Uterus (tissue), 4 donors: ENCODE results near the gene FXN. TPM values are rescaled to one million over a fixed set of nuclear protein-coding genes. Genes with fewer than 3 reads are reported as not detected.
A peak's percentile ranks its signal among the peaks of the same experiment; 100 is the strongest.

Experiments
- DNase-seq, 2 donors: peaks; one replicate each; pipeline ENCODE4 v3.0.0-alpha.2; 2019 to 2020
- H3K27ac ChIP-seq, 2 donors: fragments of 200-600 bp; sonication (generic); 1 replicate in 1 of 2; 2 replicates in 1 of 2; pipeline ENCODE4 v1.5.1; 2016 to 2018
- H3K27me3 ChIP-seq, 2 donors: fragments of 200-600 bp; sonication (generic); one replicate each; pipeline ENCODE4 v1.5.1; 2018 to 2019; ENCODE audit warnings: control low read depth in 1 of 2
- H3K36me3 ChIP-seq, 2 donors: fragments of 200-600 bp; sonication (generic); one replicate each; pipeline ENCODE4 v1.5.1; 2019; ENCODE audit warnings: control low read depth in 1 of 2
- H3K4me1 ChIP-seq, 2 donors: fragments of 200-600 bp; sonication (generic); one replicate each; pipeline ENCODE4 v1.5.1; 2018 to 2019; ENCODE audit warnings: control low read depth in 1 of 2
- H3K4me3 ChIP-seq, 2 donors: fragments of 200-600 bp; sonication (generic); 1 replicate in 1 of 2; 2 replicates in 1 of 2; pipeline ENCODE4 v1.5.1; 2018 to 2019; ENCODE audit warnings: mild to moderate bottlenecking in 1 of 2
- H3K9me3 ChIP-seq, 2 donors: fragments of 200-600 bp; sonication (generic); one replicate each; pipeline ENCODE4 v1.5.1; 2019; ENCODE audit warnings: control low read depth in 1 of 2
- POLR2A ChIP-seq, 2 donors: fragments of 450-650 bp; IDR thresholded peaks; one replicate each; pipeline ENCODE4 v1.6.1; 2016; ENCODE audit warnings: antibody characterized with exemption in 2 of 2, mild to moderate bottlenecking in 1 of 2, moderate library complexity in 1 of 2
- intact Hi-C: fragments of 100-400 bp; cut with DNase I; formaldehyde crosslinking; loops from one replicate; pipeline ENCODE4 v1.15.1; 2023; ENCODE audit warnings: low total_unique reads
- total RNA-seq, 4 donors: library from RNA; depleted of rRNA in 3 of 4; stranded (reverse); fragments of >200 nt in 3 of 4; gene quantifications; one replicate each; pipeline versions ENCODE4 v1.1.0 to v1.2.4, GENCODE V29; 2014 to 2023
- TF ChIP-seq, protein P1 (sequence below), 4 experiments: fragments of 200-600 bp in 2 of 4; fragments of 450-650 bp in 2 of 4; sonication (generic) in 2 of 4; IDR thresholded peaks; one replicate each; pipeline ENCODE4 v1.5.1; 2016 to 2019; ENCODE audit warnings: antibody characterized with exemption in 4 of 4, mild to moderate bottlenecking in 2 of 4, moderate library complexity in 1 of 4
- donor health status: DM: yes; HTN: yes; CAD: no.

FXN gene
- total RNA-seq, 4 donors from 2014 or later: 5.9 to 20.3 (median 18.5) TPM

DNA sequence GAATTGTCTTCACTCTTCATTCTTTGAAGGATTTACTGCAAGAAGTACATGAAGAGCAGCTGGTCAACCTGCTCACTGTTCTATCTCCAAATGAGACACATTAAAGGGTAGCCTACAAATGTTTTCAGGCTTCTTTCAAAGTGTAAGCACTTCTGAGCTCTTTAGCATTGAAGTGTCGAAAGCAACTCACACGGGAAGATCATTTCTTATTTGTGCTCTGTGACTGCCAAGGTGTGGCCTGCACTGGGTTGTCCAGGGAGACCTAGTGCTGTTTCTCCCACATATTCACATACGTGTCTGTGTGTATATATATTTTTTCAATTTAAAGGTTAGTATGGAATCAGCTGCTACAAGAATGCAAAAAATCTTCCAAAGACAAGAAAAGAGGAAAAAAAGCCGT lies 37.6 kb downstream of the FXN start:
- H3K4me1 ChIP-seq: no peaks in the 10 kb centered on the region
- no peak overlapping the region for H3K27ac ChIP-seq
- H3K9me3 ChIP-seq: no peaks in the 10 kb centered on the region
- H3K36me3 ChIP-seq: no peaks in the 10 kb centered on the region
- H3K27me3 ChIP-seq: no peaks in the 10 kb centered on the region
- no peak overlapping the region for H3K4me3 ChIP-seq
- TF ChIP-seq, protein P1, sequence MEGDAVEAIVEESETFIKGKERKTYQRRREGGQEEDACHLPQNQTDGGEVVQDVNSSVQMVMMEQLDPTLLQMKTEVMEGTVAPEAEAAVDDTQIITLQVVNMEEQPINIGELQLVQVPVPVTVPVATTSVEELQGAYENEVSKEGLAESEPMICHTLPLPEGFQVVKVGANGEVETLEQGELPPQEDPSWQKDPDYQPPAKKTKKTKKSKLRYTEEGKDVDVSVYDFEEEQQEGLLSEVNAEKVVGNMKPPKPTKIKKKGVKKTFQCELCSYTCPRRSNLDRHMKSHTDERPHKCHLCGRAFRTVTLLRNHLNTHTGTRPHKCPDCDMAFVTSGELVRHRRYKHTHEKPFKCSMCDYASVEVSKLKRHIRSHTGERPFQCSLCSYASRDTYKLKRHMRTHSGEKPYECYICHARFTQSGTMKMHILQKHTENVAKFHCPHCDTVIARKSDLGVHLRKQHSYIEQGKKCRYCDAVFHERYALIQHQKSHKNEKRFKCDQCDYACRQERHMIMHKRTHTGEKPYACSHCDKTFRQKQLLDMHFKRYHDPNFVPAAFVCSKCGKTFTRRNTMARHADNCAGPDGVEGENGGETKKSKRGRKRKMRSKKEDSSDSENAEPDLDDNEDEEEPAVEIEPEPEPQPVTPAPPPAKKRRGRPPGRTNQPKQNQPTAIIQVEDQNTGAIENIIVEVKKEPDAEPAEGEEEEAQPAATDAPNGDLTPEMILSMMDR (IDR thresholded peaks at IDR 0.05): no peak
- TF ChIP-seq POLR2A (IDR thresholded peaks at IDR 0.05): no peak
- intact Hi-C loops: no loop called here
- DNase-seq: no peak

DNA sequence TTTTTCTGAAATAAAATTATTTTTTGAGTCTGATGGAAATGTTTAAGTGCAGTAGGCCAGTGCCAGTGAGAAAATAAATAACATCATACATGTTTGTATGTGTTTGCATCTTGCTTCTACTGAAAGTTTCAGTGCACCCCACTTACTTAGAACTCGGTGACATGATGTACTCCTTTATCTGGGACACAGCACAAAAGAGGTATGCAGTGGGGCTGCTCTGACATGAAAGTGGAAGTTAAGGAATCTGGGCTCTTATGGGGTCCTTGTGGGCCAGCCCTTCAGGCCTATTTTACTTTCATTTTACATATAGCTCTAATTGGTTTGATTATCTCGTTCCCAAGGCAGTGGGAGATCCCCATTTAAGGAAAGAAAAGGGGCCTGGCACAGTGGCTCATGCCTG lies 39.2 kb downstream of the FXN start:
- intact Hi-C loops: no loop called here
- Histone ChIP-seq H3K4me1 (no peaks in the 10 kb centered on the region), H3K27ac (no peak overlapping the region), H3K9me3 (no peaks in the 10 kb centered on the region), H3K4me3 (no peak overlapping the region), H3K27me3 (no peaks in the 10 kb centered on the region), H3K36me3 (no peaks in the 10 kb centered on the region)
- TF ChIP-seq, protein P1 (IDR thresholded peaks at IDR 0.05): no peak
- no peak for TF ChIP-seq POLR2A (IDR thresholded peaks at IDR 0.05)
- DNase-seq: no peak

DNA sequence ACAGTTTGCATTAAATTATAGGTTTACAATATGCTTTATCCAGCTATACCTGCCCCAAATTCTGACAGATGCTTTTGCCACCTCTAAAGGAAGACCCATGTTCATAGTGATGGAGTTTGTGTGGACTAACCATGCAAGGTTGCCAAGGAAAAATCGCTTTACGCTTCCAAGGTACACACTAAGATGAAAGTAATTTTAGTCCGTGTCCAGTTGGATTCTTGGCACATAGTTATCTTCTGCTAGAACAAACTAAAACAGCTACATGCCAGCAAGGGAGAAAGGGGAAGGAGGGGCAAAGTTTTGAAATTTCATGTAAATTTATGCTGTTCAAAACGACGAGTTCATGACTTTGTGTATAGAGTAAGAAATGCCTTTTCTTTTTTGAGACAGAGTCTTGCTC lies 41.0 kb downstream of the FXN start:
- H3K27ac ChIP-seq: no peak overlapping the region
- no peak overlapping the region for H3K4me3 ChIP-seq
- H3K9me3 ChIP-seq: no peaks in the 10 kb centered on the region
- intact Hi-C loops: no loop called here
- TF ChIP-seq, protein P1 (IDR thresholded peaks at IDR 0.05): no peak
- H3K27me3 ChIP-seq: no peaks in the 10 kb centered on the region
- H3K36me3 ChIP-seq: no peaks in the 10 kb centered on the region
- no peak for DNase-seq
- no peaks in the 10 kb centered on the region for H3K4me1 ChIP-seq

DNA sequence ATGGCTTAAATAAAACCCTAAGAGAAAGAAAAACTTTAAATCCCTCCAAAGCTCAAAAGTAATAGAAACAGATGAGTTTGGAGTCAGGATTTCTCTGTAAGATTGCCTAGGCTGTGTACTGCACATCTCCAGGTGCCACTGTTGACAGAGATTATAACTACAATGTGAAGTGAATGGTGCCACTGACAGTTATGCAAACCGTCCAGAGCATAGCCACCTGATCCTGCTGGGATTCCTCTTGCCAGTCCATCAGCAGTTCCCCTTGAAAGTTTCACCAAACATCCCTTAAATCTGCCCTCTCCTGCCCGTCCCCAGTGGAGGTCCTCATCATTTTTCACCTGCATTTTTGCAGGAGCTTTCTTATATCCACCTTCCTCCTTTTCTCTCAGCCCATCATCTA lies 42.5 kb downstream of the FXN start:
- Histone ChIP-seq H3K36me3 (no peaks in the 10 kb centered on the region), H3K9me3 (no peaks in the 10 kb centered on the region), H3K4me3 (no peak overlapping the region), H3K4me1 (no peaks in the 10 kb centered on the region), H3K27ac (no peak overlapping the region), H3K27me3 (no peaks in the 10 kb centered on the region)
- TF ChIP-seq, protein P1 (IDR thresholded peaks at IDR 0.05): no peak
- TF ChIP-seq POLR2A (IDR thresholded peaks at IDR 0.05): no peak
- intact Hi-C loops: no loop called here
- DNase-seq: no peak

DNA sequence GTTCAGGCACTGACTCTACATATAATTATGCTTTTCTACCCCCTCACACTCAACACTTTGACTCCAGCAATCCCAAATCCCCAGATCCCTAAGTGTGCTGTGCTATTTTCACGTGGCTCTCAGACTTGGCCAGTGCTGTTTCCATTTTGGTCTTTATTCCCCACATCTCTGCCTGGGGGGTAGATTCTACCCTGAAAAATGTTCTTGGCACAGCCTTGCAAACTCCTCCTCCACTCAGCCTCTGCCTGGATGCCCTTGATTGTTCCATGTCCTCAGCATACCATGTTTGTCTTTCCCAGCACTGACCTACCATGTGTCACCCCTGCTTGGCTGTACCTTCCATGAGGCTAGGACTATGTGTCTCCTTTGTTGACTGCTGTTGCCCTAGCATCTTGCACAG lies 43.0 kb downstream of the FXN start:
- Histone ChIP-seq H3K4me1 (no peaks in the 10 kb centered on the region), H3K27me3 (no peaks in the 10 kb centered on the region), H3K27ac (no peak overlapping the region), H3K4me3 (no peak overlapping the region), H3K36me3 (no peaks in the 10 kb centered on the region), H3K9me3 (no peaks in the 10 kb centered on the region)
- DNase-seq: peak in 1 of 2 donors; percentile 29
- TF ChIP-seq, protein P1 (IDR thresholded peaks at IDR 0.05): no peak
- no peak for TF ChIP-seq POLR2A (IDR thresholded peaks at IDR 0.05)
- intact Hi-C loops: no loop called here
